Measurements from ENCODE around the gene CYP26B1.

Gene CYP26B1

GRCh38 chr2:72134408-72134996, 13.2 kb downstream of the CYP26B1 start:
- Histone ChIP-seq H3K36me3 (no peaks in the 10 kb centered on the region), H3K27me3 (no peaks in the 10 kb centered on the region), H3K9me3 (no peaks in the 10 kb centered on the region), H3K4me3 (ENCODE audit: low read depth, low read length) (no peak overlapping the region), H3K4me1 (no peaks in the 10 kb centered on the region)
- no peak for DNase-seq
- TF ChIP-seq CTCF (IDR thresholded peaks at IDR 0.05; ENCODE audit: low read depth, low read length): no peak

- DNase-seq: no peak
- Histone ChIP-seq H3K27me3 (no peaks in the 10 kb centered on the region), H3K4me1 (no peaks in the 10 kb centered on the region), H3K4me3 (ENCODE audit: low read depth, low read length) (no peak overlapping the region), H3K36me3 (no peaks in the 10 kb centered on the region), H3K9me3 (no peaks in the 10 kb centered on the region)
- TF ChIP-seq CTCF (IDR thresholded peaks at IDR 0.05; ENCODE audit: low read depth, low read length): no peak
Measured at GRCh38 chr2:72133721-72134407, 13.8 kb downstream of the CYP26B1 start.

- DNase-seq: no peak
- H3K4me3 ChIP-seq (ENCODE audit: low read depth, low read length): no peak overlapping the region
- H3K36me3 ChIP-seq: no peaks in the 10 kb centered on the region
Measured at GRCh38 chr2:72132981-72133720, 14.5 kb downstream of the CYP26B1 start.

GRCh38 chr2:72131916-72132841, 15.5 kb downstream of the CYP26B1 start:
- Histone ChIP-seq H3K4me3 (ENCODE audit: low read depth, low read length) (no peak overlapping the region), H3K4me1 (no peaks in the 10 kb centered on the region), H3K9me3 (no peaks in the 10 kb centered on the region), H3K36me3 (no peaks in the 10 kb centered on the region), H3K27me3 (no peaks in the 10 kb centered on the region)
- DNase-seq: no peak
- TF ChIP-seq CTCF (IDR thresholded peaks at IDR 0.05; ENCODE audit: low read depth, low read length): no peak

More at GRCh38 chr2:72132981-72133720, 14.5 kb downstream of the CYP26B1 start:
- Histone ChIP-seq H3K9me3 (no peaks in the 10 kb centered on the region), H3K27me3 (no peaks in the 10 kb centered on the region), H3K4me1 (no peaks in the 10 kb centered on the region)
- TF ChIP-seq CTCF (IDR thresholded peaks at IDR 0.05; ENCODE audit: low read depth, low read length): no peak

GRCh38 chr2:72131371-72131891, 16.2 kb downstream of the CYP26B1 start:
- no peaks in the 10 kb centered on the region for H3K4me1 ChIP-seq
- no peak overlapping the region for H3K4me3 ChIP-seq (ENCODE audit: low read depth, low read length)
- DNase-seq: no peak
- no peak for TF ChIP-seq CTCF (IDR thresholded peaks at IDR 0.05; ENCODE audit: low read depth, low read length)
- H3K27me3 ChIP-seq: no peaks in the 10 kb centered on the region
- H3K9me3 ChIP-seq: no peaks in the 10 kb centered on the region
- no peaks in the 10 kb centered on the region for H3K36me3 ChIP-seq

All from BE2C (cell line).